ENCODE results near the gene OR6J1.

DNA sequence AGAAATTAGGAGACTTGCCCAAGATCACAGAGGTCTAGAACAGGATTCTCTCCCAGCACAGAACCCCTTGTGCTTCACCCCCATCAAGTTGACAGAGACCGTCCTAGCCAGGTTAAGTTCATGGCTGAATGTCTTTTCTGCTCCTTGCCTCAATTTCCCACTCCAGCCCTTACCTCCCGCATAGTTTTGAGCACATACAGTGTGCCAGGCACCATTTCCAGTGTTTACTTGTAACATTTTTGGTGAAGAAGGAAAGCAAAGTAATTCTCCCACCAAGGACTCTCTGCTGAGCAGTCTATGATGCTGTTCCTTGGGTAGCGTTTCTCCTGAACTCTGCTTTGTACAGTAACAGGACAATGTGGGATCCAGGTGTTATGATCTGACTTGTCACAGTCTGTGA is 44.8 kb downstream of the OR6J1 start:
- no peak for TF ChIP-seq TAF1 (IDR thresholded peaks at IDR 0.05; ENCODE audit: borderline replicate concordance, insufficient read depth, low read length)
- no peak for TF ChIP-seq FOXP2 (optimal IDR thresholded peaks at IDR 0.05; ENCODE audit: borderline replicate concordance, extremely low read depth, extremely low read length, insufficient read depth)
- no peak for TF ChIP-seq POLR2AphosphoS5 (IDR thresholded peaks at IDR 0.05; ENCODE audit: low read depth, low read length)
- TF ChIP-seq, protein P1, sequence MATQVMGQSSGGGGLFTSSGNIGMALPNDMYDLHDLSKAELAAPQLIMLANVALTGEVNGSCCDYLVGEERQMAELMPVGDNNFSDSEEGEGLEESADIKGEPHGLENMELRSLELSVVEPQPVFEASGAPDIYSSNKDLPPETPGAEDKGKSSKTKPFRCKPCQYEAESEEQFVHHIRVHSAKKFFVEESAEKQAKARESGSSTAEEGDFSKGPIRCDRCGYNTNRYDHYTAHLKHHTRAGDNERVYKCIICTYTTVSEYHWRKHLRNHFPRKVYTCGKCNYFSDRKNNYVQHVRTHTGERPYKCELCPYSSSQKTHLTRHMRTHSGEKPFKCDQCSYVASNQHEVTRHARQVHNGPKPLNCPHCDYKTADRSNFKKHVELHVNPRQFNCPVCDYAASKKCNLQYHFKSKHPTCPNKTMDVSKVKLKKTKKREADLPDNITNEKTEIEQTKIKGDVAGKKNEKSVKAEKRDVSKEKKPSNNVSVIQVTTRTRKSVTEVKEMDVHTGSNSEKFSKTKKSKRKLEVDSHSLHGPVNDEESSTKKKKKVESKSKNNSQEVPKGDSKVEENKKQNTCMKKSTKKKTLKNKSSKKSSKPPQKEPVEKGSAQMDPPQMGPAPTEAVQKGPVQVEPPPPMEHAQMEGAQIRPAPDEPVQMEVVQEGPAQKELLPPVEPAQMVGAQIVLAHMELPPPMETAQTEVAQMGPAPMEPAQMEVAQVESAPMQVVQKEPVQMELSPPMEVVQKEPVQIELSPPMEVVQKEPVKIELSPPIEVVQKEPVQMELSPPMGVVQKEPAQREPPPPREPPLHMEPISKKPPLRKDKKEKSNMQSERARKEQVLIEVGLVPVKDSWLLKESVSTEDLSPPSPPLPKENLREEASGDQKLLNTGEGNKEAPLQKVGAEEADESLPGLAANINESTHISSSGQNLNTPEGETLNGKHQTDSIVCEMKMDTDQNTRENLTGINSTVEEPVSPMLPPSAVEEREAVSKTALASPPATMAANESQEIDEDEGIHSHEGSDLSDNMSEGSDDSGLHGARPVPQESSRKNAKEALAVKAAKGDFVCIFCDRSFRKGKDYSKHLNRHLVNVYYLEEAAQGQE (IDR thresholded peaks at IDR 0.05; ENCODE audit: insufficient read depth in 1 of 2, low read depth in 2 of 2, low read length in 2 of 2): no peak
- TF ChIP-seq SIN3A (IDR thresholded peaks at IDR 0.05; ENCODE audit: borderline replicate concordance, insufficient read depth, low read length): no peak
